Neural progenitor cell (in vitro differentiated cells): ENCODE results near the gene ARHGAP24.

Experiments used
- EZH2 ChIP-seq: fragments of 200-600 bp; sonication (generic); IDR thresholded peaks from 2 replicates; pipeline ENCODE4 v1.6.1; 2017; ENCODE audit warnings: antibody characterized with exemption, mild to moderate bottlenecking, moderate library complexity
- EZH2phosphoT487 ChIP-seq: fragments of 200-600 bp; sonication (generic); IDR thresholded peaks from 2 replicates; pipeline ENCODE4 v1.6.1; 2017; ENCODE audit warnings: antibody characterized with exemption
- TF ChIP-seq, protein P1 (sequence below): fragments of 200-600 bp; sonication (generic); IDR thresholded peaks from 2 replicates; pipeline ENCODE4 v1.5.1; 2017; ENCODE audit warnings: antibody characterized with exemption, mild to moderate bottlenecking

GRCh38 chr4:85478576-85478975 is 3.6 kb downstream of the ARHGAP24 start:
- TF ChIP-seq, protein P1, sequence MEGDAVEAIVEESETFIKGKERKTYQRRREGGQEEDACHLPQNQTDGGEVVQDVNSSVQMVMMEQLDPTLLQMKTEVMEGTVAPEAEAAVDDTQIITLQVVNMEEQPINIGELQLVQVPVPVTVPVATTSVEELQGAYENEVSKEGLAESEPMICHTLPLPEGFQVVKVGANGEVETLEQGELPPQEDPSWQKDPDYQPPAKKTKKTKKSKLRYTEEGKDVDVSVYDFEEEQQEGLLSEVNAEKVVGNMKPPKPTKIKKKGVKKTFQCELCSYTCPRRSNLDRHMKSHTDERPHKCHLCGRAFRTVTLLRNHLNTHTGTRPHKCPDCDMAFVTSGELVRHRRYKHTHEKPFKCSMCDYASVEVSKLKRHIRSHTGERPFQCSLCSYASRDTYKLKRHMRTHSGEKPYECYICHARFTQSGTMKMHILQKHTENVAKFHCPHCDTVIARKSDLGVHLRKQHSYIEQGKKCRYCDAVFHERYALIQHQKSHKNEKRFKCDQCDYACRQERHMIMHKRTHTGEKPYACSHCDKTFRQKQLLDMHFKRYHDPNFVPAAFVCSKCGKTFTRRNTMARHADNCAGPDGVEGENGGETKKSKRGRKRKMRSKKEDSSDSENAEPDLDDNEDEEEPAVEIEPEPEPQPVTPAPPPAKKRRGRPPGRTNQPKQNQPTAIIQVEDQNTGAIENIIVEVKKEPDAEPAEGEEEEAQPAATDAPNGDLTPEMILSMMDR: no peak
- TF ChIP-seq EZH2: no peak
- no peak for TF ChIP-seq EZH2phosphoT487
